T-helper 22 cell (primary cell): ENCODE results near the gene MMD.

Source experiments
- DNase-seq: peaks from one replicate; pipeline ENCODE4 v3.0.0-alpha.2; 2020; ENCODE audit warnings: low read depth

The MMD gene

GRCh38 chr17:55348749-55349354 is 72.8 kb downstream of the MMD start:
- no peak for DNase-seq

- DNase-seq, result no peak
These were observed 74.3 kb downstream of the MMD start for GRCh38 chr17:55347341-55347740.

GRCh38 chr17:55346658-55347057 is 75.0 kb downstream of the MMD start:
- no peak for DNase-seq

- no peak for DNase-seq
These were observed 76.5 kb downstream of the MMD start for GRCh38 chr17:55345132-55345531.

- no peak for DNase-seq
These were observed 77.1 kb downstream of the MMD start for GRCh38 chr17:55344514-55344997.

GRCh38 chr17:55343900-55344513 is 77.6 kb downstream of the MMD start:
- DNase-seq, result no peak

GRCh38 chr17:55342800-55343585 is 78.6 kb downstream of the MMD start:
- DNase-seq, result no peak
